Fibroblast of mammary gland (primary cell): ENCODE data around the gene B4GALNT2.
"Not testable (repeated sequence)": the region's sequence is repeated elsewhere in the genome, so short reads cannot be mapped to it uniquely, and the experiment has no call there.

Source experiments
- DNase-seq: peaks from one replicate; pipeline ENCODE4 v3.0.0-alpha.2; 2010; ENCODE audit warnings: low read depth
- H3K4me3 ChIP-seq: 2 replicates; pipeline ENCODE4 v1.5.1; 2011; ENCODE audit warnings: low read depth, mild to moderate bottlenecking, low read length, moderate library complexity; ENCODE audit not compliant: control insufficient read depth
- TF ChIP-seq, protein P1 (sequence below): conservative IDR thresholded peaks from 2 replicates; pipeline ENCODE4 v1.5.1; 2011; ENCODE audit warnings: low read depth, low read length, inconsistent platforms; ENCODE audit not compliant: control insufficient read depth, insufficient read depth

The B4GALNT2 gene

GRCh38 chr17:49120166-49120565, 12.4 kb upstream of the B4GALNT2 start:
- no peak for DNase-seq
- TF ChIP-seq, protein P1, sequence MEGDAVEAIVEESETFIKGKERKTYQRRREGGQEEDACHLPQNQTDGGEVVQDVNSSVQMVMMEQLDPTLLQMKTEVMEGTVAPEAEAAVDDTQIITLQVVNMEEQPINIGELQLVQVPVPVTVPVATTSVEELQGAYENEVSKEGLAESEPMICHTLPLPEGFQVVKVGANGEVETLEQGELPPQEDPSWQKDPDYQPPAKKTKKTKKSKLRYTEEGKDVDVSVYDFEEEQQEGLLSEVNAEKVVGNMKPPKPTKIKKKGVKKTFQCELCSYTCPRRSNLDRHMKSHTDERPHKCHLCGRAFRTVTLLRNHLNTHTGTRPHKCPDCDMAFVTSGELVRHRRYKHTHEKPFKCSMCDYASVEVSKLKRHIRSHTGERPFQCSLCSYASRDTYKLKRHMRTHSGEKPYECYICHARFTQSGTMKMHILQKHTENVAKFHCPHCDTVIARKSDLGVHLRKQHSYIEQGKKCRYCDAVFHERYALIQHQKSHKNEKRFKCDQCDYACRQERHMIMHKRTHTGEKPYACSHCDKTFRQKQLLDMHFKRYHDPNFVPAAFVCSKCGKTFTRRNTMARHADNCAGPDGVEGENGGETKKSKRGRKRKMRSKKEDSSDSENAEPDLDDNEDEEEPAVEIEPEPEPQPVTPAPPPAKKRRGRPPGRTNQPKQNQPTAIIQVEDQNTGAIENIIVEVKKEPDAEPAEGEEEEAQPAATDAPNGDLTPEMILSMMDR = no peak
- no peak overlapping the region for H3K4me3 ChIP-seq

DNA sequence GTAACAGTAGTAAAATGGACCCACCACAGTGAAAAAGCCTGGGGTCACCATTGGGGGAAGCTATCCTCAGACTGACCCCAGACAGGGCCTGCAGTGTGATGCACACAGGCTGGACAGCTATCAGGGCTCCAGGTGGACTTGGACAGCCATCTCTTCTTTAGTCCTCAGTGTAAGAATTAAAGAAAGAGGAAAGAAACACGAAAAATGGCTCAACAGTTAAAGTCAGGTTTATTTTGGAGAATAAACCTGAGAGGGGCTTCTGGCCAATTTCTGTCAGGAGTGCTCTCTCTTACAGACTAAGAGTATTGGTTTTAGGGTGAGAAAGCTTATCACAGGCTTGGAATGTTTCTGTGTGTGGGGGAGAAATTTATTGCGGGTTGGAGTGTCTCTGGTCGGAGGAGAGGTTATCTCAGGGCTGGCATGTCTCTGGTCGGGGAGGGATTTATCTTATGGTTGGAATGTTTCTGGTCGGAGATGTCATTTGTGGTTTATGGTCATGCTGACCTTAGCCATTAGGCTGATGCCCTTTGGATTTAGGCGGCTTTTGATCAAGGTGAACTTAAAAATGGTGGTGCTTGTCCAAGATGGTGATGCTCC, 10.8 kb upstream of the B4GALNT2 start:
- H3K4me3 ChIP-seq = no peak overlapping the region
- no peak for DNase-seq
- TF ChIP-seq, protein P1 = no peak

GRCh38 chr17:49122566-49122965, 10.0 kb upstream of the B4GALNT2 start:
- no peak overlapping the region for H3K4me3 ChIP-seq
- TF ChIP-seq, protein P1 = no peak
- no peak for DNase-seq

DNA sequence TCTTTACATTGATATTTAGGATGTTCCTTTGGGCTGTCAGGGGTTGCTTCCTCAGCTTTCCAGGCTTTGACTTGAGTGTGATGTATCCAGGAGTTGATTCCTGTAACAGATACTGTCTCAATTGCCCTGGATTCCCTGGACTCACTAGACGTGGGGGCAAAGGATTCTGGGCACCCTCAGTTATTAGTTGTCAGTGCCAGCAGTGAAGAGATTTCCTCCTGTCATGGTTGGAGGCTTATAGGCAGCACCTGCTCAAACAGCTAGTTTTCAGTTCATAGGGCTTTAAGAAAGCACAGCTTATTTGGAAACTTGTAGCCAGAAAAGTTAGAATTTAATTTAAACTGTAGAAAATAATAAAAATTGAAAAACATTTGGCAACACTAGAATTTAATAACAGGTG, 9.5 kb upstream of the B4GALNT2 start:
- H3K4me3 ChIP-seq = no peak overlapping the region
- TF ChIP-seq, protein P1 = no peak
- no peak for DNase-seq

DNA sequence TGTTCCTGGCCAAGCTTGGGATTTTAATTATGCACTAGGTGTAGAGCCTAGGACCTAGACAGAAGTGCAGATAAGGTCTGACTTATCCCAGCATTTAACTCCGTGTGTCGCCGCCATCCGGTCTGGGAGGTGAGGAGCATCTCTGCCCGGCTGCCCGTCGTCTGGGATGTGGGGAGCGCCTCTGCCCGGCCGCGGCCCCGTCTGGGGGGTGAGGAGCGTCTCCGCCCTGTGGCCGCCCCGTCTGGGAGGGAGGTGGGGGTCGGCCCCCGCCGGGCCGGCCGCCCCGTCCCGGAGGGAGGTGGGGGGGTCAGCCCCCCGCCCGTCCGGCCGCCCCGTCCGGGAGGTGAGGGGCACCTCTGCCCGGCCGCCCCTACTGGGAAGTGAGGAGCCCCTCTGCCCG, 7.1 kb upstream of the B4GALNT2 start:
- H3K4me3 ChIP-seq = no peak overlapping the region
- no peak for DNase-seq
- TF ChIP-seq, protein P1 = no peak

DNA sequence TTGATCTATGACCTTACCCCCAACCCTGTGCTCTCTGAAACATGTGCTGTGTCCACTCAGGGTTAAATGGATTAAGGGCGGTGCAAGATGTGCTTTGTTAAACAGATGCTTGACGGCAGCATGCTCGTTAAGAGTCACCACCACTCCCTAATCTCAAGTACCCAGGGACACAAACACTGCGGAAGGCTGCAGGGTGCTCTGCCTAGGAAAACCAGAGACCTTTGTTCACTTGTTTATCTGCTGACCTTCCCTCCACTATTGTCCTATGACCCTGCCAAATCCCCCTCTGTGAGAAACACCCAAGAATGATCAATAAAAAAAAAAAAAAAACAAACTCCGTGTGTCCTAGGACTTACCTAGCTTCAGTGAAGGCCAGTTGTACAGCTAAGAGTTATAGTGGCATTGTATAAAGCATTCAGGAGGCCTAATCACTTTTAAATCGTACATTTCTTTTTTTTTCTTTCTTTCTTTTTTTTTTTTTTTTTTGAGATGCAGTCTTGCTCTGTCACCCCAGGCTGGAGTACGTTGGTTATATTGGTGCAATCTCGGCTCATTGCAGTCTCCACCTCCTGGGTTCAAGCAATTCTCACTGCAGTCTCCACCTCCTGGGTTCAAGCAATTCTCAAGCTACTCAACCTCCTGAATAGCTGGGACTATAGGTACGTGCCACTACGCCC, 6.2 kb upstream of the B4GALNT2 start:
- not testable (repeated sequence) for H3K4me3 ChIP-seq, DNase-seq

DNA sequence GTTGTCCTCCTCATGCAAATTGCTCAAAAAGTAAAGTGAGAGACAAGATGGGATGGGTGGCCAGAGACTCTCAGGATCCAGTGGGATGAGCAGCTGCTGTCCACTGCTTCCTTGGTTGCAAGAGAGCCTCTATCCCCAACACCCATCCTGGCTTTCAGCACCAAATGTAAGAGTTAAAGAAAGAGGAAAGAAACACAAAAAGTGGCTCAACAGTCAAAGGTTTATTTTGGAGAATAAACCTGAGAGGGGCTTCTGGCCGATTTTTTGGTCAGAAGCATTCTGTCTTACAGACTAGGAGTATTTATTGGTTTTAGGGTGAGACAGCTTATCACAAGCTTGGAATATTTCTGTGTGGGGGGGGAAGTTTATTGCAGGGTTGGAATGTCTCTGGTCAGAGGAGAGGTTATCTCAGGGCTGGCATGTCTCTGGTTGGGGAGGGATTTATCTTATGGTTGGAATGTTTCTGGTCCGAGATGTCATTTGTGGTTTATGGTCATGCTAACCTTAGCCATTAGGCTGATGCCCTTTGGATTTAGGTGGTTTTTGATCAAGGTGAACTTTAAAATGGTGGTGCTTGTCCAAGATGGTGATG, 3.1 kb upstream of the B4GALNT2 start:
- not testable (repeated sequence) for H3K4me3 ChIP-seq

More for the DNA sequence above, 3.1 kb upstream of the B4GALNT2 start:
- DNase-seq = not testable (repeated sequence)
